NT2/D1 (cell line): ENCODE data around the gene CLCNKB.
"Not testable (repeated sequence)": the region's sequence is repeated elsewhere in the genome, so short reads cannot be mapped to it uniquely, and the experiment has no call there.

ENCODE experiments used
- SUZ12 ChIP-seq: IDR thresholded peaks from 2 replicates; pipeline ENCODE4 v1.6.1; 2011; ENCODE audit not compliant: insufficient read length, insufficient read depth; ENCODE audit errors: extremely low read depth
- YY1 ChIP-seq: IDR thresholded peaks from 2 replicates; pipeline ENCODE4 v1.6.1; 2011; ENCODE audit not compliant: insufficient read length, insufficient read depth
- ZNF274 ChIP-seq: IDR thresholded peaks from 2 replicates; pipeline ENCODE4 v1.6.1; 2011; ENCODE audit warnings: mild to moderate bottlenecking, low read depth, low read length

DNA sequence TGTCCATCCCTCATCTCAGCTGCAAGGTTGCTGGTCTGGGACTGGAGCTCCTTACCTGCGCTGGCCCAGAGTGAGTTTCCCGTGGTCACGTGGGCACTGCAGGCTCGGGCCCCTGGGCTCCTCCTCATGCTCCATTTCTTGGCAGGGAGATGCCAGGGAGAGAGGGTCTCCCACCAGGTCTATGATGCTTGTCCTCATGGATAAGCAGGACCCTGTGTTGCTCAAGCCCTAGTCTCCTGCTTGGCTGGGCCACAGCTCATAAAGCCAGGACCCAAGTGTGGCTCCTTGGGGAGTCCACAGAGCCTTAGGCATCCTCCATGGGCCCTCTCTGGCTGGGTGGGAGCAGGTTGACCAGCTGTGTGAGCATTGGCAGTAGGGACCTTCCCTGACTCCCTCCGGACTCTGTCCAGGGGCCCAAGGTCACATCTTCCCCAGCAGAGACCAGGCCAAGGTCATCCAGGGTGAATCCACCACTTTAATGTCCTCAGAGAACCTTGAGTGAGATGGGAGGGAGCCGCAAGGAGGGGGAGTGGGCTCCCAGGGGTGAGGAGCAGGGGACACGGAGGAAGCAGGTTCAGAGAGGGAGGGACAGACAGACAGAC lies 13.8 kb downstream of the CLCNKB start:
- TF ChIP-seq YY1, SUZ12, ZNF274: not testable (repeated sequence)
